Calu3 (cell line): Measurements from ENCODE around the gene SLC16A3. TPM values are rescaled to one million over a fixed set of nuclear protein-coding genes. Genes with fewer than 3 reads are reported as not detected.
A peak's percentile ranks its signal among the peaks of the same experiment; 100 is the strongest.

Source experiments
- BruUV-seq: library from RNA; stranded (reverse); fragments of 400-500 nt; replicated peaks from 2 replicates; lab custom pipeline; 2021; lab: Mats Ljungman, UMichigan
- CTCF ChIA-PET: fragments of 300-600 bp; sonication (Branson Sonifier 250); formaldehyde crosslinking; loops from one replicate; lab custom pipeline; 2022; ENCODE audit warnings: antibody characterized with exemption; lab: Charles Lee
- DNase-seq: peaks from one replicate; pipeline ENCODE4 v3.0.0; 2022
- H3K27ac Mint-ChIP-seq: one replicate; pipeline ENCODE4 v1.8.0; 2022; ENCODE audit warnings: mixed read lengths; ENCODE audit not compliant: unreplicated experiment
- H3K27me3 Mint-ChIP-seq: one replicate; pipeline ENCODE4 v1.8.0; 2022; ENCODE audit warnings: mixed read lengths; ENCODE audit not compliant: unreplicated experiment
- H3K36me3 Mint-ChIP-seq: one replicate; pipeline ENCODE4 v1.8.0; 2022; ENCODE audit warnings: mild to moderate bottlenecking, moderate library complexity, mixed read lengths; ENCODE audit not compliant: insufficient read depth, unreplicated experiment
- H3K4me1 Mint-ChIP-seq: one replicate; pipeline ENCODE4 v1.8.0; 2022; ENCODE audit warnings: mild to moderate bottlenecking, low read depth, mixed read lengths; ENCODE audit not compliant: unreplicated experiment
- H3K4me3 Mint-ChIP-seq: one replicate; pipeline ENCODE4 v1.8.0; 2022; ENCODE audit warnings: mild to moderate bottlenecking, low read depth, moderate library complexity, mixed read lengths; ENCODE audit not compliant: unreplicated experiment
- H3K9me3 Mint-ChIP-seq: one replicate; pipeline ENCODE4 v1.8.0; 2022; ENCODE audit warnings: low read depth, mixed read lengths; ENCODE audit not compliant: unreplicated experiment
- CTCF ChIP-seq: fragments of 200-600 bp; IDR thresholded peaks from one replicate; pipeline ENCODE4 v1.8.0; 2022; ENCODE audit warnings: antibody characterized with exemption; ENCODE audit not compliant: unreplicated experiment
- intact Hi-C: fragments of 100-400 bp; cut with micrococcal nuclease; formaldehyde crosslinking; loops from one replicate; pipeline ENCODE4 v1.10.0; 2022; ENCODE audit not compliant: unreplicated experiment
- total RNA-seq: library from RNA; stranded (reverse); gene quantifications from 2 replicates; pipeline ENCODE4 v1.2.3, GENCODE V29; 2022

The SLC16A3 gene
- total RNA-seq, 1 experiment from 2014 or later: 47.2 TPM

- Mint-ChIP-seq H3K27me3 (no peaks in the 10 kb centered on the region), H3K4me1 (peaks cover 7% of the 10 kb centered on the region), H3K4me3 (peak overlapping the region; percentile 82), H3K36me3 (peaks cover 41% of the 10 kb centered on the region), H3K27ac (peak overlapping the region; percentile 61), H3K9me3 (no peaks in the 10 kb centered on the region)
- no peak for TF ChIP-seq CTCF
- TSS peak; percentile 76 for BruUV-seq
- no peak for DNase-seq
- CTCF ChIA-PET: no interaction called here
- intact Hi-C loops: no loop called here
Observed at GRCh38 chr17:82228278-82228841, 482 bp upstream of the SLC16A3 start.

- intact Hi-C loops: no loop called here
- Mint-ChIP-seq H3K27ac (peak overlapping the region; percentile 69), H3K27me3 (no peaks in the 10 kb centered on the region), H3K36me3 (peaks cover 51% of the 10 kb centered on the region), H3K9me3 (no peaks in the 10 kb centered on the region), H3K4me3 (peak overlapping the region; percentile 82), H3K4me1 (peaks cover 19% of the 10 kb centered on the region)
- CTCF ChIA-PET: no interaction called here
- no TSS peak for BruUV-seq
- TF ChIP-seq CTCF: no peak
- no peak for DNase-seq
Observed at GRCh38 chr17:82229698-82230608, 1.1 kb downstream of the SLC16A3 start.

GRCh38 chr17:82230609-82231311 lies 1.9 kb downstream of the SLC16A3 start:
- Mint-ChIP-seq H3K9me3 (no peaks in the 10 kb centered on the region), H3K4me3 (peak overlapping the region; percentile 82), H3K27me3 (no peaks in the 10 kb centered on the region), H3K27ac (no peak overlapping the region), H3K4me1 (peaks cover 20% of the 10 kb centered on the region), H3K36me3 (peaks cover 51% of the 10 kb centered on the region)
- peak; percentile 74 for DNase-seq
- BruUV-seq: no TSS peak
- CTCF ChIA-PET: interaction anchor here (1.4 kb wide), 1 partner anchor 25 kb away, joined by 7 read pairs; no protein-coding TSS in a partner anchor
- peak; percentile 33 for TF ChIP-seq CTCF
- intact Hi-C loops: no loop called here

GRCh38 chr17:82231312-82231561 lies 2.4 kb downstream of the SLC16A3 start:
- CTCF ChIA-PET: interaction anchor here (1.4 kb wide), 1 partner anchor 25 kb away, joined by 7 read pairs; no protein-coding TSS in a partner anchor
- H3K36me3 Mint-ChIP-seq: peaks cover 55% of the 10 kb centered on the region

More at GRCh38 chr17:82231312-82231561, 2.4 kb downstream of the SLC16A3 start:
- no peaks in the 10 kb centered on the region for H3K9me3 Mint-ChIP-seq
- TF ChIP-seq CTCF: no peak
- intact Hi-C loops: no loop called here
- no TSS peak for BruUV-seq
- no peak overlapping the region for H3K27ac Mint-ChIP-seq
- H3K4me1 Mint-ChIP-seq: peaks cover 20% of the 10 kb centered on the region
- H3K4me3 Mint-ChIP-seq: peak overlapping the region; percentile 28
- H3K27me3 Mint-ChIP-seq: no peaks in the 10 kb centered on the region
- DNase-seq: no peak
